ENCODE results near the gene UBA1.

UBA1 gene

GRCh38 chrX:47169726-47170515 lies 23.7 kb upstream of the UBA1 start:
- TF ChIP-seq, protein P1, sequence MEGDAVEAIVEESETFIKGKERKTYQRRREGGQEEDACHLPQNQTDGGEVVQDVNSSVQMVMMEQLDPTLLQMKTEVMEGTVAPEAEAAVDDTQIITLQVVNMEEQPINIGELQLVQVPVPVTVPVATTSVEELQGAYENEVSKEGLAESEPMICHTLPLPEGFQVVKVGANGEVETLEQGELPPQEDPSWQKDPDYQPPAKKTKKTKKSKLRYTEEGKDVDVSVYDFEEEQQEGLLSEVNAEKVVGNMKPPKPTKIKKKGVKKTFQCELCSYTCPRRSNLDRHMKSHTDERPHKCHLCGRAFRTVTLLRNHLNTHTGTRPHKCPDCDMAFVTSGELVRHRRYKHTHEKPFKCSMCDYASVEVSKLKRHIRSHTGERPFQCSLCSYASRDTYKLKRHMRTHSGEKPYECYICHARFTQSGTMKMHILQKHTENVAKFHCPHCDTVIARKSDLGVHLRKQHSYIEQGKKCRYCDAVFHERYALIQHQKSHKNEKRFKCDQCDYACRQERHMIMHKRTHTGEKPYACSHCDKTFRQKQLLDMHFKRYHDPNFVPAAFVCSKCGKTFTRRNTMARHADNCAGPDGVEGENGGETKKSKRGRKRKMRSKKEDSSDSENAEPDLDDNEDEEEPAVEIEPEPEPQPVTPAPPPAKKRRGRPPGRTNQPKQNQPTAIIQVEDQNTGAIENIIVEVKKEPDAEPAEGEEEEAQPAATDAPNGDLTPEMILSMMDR (IDR thresholded peaks at IDR 0.05; ENCODE audit: insufficient read depth, missing control alignments) = no peak
- DNase-seq (ENCODE audit: insufficient read length, low spot score) (no peak), FAIRE-seq (no peak)

- FAIRE-seq = no peak
- no peak for DNase-seq (ENCODE audit: insufficient read length, low spot score)
- TF ChIP-seq, protein P1 (IDR thresholded peaks at IDR 0.05; ENCODE audit: insufficient read depth, missing control alignments) = no peak
These were observed 22.6 kb upstream of the UBA1 start for GRCh38 chrX:47170861-47171692.

GRCh38 chrX:47171996-47172395 lies 21.6 kb upstream of the UBA1 start:
- TF ChIP-seq, protein P1 (IDR thresholded peaks at IDR 0.05; ENCODE audit: insufficient read depth, missing control alignments) = no peak
- FAIRE-seq = no peak
- no peak for DNase-seq (ENCODE audit: insufficient read length, low spot score)

DNA sequence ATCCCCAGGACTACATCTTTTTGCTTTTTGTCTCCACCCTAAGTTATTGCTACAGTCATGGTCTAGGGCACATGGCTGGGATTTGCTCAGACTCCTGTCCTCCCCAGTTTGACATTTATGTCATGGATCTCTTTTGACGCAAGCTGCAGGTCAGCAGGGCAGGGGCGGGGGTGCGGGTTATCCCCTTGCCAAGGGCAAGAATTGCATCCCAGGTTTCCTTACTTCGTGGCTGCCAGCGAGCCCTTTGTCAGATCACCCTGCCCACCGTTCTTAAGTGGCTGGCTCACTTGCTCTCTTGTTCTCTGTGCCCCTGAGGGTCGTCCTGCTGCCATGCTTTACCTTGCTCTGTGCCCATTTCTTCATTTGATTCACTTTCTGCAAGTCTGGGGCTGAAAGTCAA lies 21.1 kb upstream of the UBA1 start:
- FAIRE-seq = no peak
- DNase-seq (ENCODE audit: insufficient read length, low spot score) = no peak
- TF ChIP-seq, protein P1 (IDR thresholded peaks at IDR 0.05; ENCODE audit: insufficient read depth, missing control alignments) = no peak

DNA sequence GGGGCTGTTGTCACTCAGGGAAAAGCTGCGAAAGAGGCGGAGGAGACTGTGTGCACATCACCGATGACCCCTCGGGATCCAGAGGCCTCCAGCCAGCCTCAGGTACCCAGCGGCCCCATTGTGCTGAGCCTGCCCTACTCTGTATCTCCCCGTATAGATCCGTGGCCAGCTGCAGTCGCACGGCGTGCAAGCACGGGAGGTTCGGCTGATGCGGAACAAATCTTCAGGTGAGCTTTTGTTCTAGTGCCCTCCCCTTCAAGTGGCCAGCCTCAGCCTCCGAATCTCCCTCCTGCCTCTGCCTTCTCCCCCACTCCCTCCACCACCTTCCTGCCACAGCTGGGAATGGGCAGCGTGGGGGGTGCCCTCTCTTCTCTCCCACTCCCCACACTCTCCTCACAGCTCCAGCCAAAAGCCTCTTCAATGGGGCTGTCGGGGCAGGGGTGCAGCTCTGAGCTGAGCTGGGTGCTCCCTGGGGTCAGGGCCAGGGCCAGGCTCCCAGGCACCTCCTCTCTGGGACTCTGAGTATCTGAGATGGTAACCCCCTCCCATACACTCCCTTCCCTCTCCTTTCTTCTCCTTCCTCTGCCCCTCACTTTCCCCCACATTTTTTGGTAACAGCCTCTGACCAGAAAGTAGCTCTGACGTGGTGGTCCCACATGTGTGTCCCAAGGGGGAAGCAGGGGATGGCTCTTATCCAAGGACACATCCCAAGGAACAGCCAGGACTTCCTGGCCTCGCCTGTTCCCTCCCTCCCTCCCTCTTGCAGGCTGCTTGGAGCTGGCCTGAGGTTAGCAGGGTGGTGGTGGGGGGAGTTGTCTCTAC lies 20.4 kb upstream of the UBA1 start:
- FAIRE-seq = no peak
- TF ChIP-seq, protein P1 (IDR thresholded peaks at IDR 0.05; ENCODE audit: insufficient read depth, missing control alignments) = no peak
- no peak for DNase-seq (ENCODE audit: insufficient read length, low spot score)

- TF ChIP-seq, protein P1 (IDR thresholded peaks at IDR 0.05; ENCODE audit: insufficient read depth, missing control alignments) = no peak
- FAIRE-seq = no peak
- no peak for DNase-seq (ENCODE audit: insufficient read length, low spot score)
These were observed 19.3 kb upstream of the UBA1 start for GRCh38 chrX:47174376-47174775.

All from D721Med (cell line).